ENCODE measurements around the gene FCHSD2.

DNA sequence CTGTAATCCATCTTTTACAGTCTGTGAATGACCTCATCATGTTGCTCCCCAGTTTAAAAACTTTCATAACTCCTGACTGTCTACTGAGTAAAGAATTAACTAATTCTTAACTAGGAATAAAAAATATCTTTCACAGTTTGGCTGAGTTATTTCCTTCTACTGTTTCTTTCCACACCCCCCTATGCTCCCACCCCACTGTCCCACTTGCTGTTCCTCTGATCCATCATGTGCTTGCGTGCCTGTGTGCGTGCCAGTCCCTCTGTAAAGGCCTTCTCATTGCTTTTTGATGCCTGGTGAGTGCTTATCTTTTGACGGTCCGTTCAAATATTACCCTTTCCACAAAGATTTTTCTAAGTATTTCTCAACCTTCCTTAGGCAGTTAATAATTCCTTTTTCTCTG lies 272.3 kb downstream of the FCHSD2 start:
- TF ChIP-seq PHF8 (IDR thresholded peaks at IDR 0.05; ENCODE audit: borderline replicate concordance, low read depth) (no peak), POLR2AphosphoS2 (conservative IDR thresholded peaks at IDR 0.05; ENCODE audit: low read length) (no peak)
